DND-41 (cell line): ENCODE data around the gene PWWP2B.

Source experiments
- CTCF ChIP-seq: IDR thresholded peaks from 2 replicates; pipeline ENCODE4 v1.5.1; 2012; ENCODE audit warnings: borderline replicate concordance, low read length, moderate library complexity, mild to moderate bottlenecking; ENCODE audit not compliant: poor library complexity, severe bottlenecking; ENCODE audit errors: extremely low read depth
- EZH2 ChIP-seq: IDR thresholded peaks from 3 replicates; pipeline ENCODE4 v1.6.1; 2012; ENCODE audit warnings: borderline replicate concordance, low read depth, mild to moderate bottlenecking, moderate library complexity, low read length, inconsistent platforms; ENCODE audit not compliant: severe bottlenecking

DNA sequence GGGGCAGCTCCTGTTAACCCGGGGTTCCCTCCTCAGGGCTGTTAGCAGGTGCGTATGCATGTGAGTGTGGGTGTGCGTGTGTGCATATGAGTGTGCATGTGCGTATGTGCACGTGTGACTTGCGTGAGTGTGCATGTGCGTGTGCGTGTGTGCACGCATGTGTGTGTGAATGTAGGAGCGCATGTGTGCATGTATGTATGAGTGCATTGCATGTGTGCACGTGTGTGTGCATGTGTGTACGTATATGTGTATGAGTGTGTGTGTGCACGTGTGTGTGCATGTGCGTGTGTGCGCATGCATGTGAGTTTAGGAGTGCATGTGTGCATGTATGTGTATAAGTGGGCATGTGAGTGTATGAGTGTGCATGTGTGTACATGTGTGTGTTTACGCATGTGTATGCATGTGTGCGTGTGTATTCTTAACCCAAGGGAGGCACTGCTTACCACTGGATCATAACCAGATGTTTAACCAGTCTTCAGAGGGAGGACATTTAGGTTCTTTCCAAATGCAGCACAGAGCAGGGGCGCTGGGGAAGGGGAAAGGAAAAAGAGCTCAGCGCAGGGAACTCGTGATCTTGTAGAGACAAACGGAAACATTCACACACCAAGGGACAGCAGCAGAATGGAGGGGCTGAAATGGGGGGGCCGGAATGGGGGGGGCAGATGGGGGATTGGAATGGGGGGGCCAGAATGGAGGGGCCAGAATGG is 45.0 kb downstream of the PWWP2B start:
- no peak for TF ChIP-seq CTCF
- TF ChIP-seq EZH2 = no peak
